NB4 (cell line): ENCODE results near the gene TLE3.

Experiments used
- DNase-seq: peaks from one replicate; pipeline ENCODE4 v3.0.0; 2010; ENCODE audit warnings: low read depth
- H3K4me3 ChIP-seq: one replicate; pipeline ENCODE4 v1.5.1; 2011; ENCODE audit warnings: mild to moderate bottlenecking, low read depth, low read length, moderate library complexity
- MYC ChIP-seq: IDR thresholded peaks from 2 replicates; pipeline ENCODE4 v1.6.1; 2011; ENCODE audit warnings: low read depth, low read length
- POLR2A ChIP-seq: IDR thresholded peaks from 2 replicates; pipeline ENCODE4 v1.6.1; 2011; ENCODE audit warnings: mild to moderate bottlenecking; ENCODE audit not compliant: insufficient read length; ENCODE audit errors: extremely low read depth
- TF ChIP-seq, protein P1 (sequence below): IDR thresholded peaks from 2 replicates; pipeline ENCODE4 v1.6.1; 2011; ENCODE audit warnings: low read depth, low read length
- TF ChIP-seq, protein P2 (sequence below): IDR thresholded peaks from one replicate; pipeline ENCODE4 v1.5.1; 2012; ENCODE audit warnings: low read depth, low read length

Gene TLE3

DNA sequence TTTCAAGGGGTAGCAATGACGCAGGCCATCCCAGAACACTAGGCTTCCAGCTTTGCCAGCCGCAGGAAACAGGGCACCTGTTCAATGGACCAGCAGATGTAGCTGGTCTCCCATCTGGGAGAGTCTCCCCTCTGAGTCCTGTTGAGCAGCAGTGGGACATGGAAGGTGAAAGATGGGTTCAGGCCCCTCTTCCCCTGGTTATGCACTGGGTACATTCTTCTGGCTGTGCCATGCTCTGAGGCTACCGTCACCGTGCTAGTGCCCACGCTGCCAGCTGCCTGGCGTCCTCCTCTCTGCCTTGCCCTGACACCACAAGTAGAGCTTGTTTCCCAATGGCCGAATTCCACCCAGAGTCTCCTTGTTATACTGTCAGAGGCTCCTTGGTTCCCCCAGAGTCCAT is 63.1 kb downstream of the TLE3 start:
- no peak for DNase-seq

DNA sequence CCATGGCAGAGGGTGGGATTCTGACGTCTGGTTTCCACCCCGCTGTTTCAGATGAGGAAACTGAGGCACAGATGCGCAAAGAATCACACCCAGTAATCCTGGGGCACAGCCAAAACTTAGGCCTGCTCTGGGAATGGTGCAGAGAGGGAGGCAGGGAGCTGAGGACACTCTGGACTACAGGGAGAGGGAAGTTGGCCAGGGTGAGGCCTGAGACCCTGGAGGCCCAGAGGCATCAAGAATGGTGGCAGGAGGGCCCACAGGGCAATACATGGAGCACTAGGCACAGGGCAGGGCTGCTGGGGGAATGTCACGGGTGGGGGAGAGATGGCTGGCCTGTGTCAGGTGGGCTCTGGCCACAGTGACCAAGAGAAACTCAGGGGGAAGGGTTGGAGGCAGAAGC is 63.6 kb downstream of the TLE3 start:
- TF ChIP-seq MYC = no peak
- TF ChIP-seq POLR2A = no peak
- TF ChIP-seq, protein P1, sequence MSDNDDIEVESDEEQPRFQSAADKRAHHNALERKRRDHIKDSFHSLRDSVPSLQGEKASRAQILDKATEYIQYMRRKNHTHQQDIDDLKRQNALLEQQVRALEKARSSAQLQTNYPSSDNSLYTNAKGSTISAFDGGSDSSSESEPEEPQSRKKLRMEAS = no peak
- TF ChIP-seq, protein P2, sequence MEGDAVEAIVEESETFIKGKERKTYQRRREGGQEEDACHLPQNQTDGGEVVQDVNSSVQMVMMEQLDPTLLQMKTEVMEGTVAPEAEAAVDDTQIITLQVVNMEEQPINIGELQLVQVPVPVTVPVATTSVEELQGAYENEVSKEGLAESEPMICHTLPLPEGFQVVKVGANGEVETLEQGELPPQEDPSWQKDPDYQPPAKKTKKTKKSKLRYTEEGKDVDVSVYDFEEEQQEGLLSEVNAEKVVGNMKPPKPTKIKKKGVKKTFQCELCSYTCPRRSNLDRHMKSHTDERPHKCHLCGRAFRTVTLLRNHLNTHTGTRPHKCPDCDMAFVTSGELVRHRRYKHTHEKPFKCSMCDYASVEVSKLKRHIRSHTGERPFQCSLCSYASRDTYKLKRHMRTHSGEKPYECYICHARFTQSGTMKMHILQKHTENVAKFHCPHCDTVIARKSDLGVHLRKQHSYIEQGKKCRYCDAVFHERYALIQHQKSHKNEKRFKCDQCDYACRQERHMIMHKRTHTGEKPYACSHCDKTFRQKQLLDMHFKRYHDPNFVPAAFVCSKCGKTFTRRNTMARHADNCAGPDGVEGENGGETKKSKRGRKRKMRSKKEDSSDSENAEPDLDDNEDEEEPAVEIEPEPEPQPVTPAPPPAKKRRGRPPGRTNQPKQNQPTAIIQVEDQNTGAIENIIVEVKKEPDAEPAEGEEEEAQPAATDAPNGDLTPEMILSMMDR = no peak
- no peak overlapping the region for H3K4me3 ChIP-seq
- no peak for DNase-seq

More for the DNA sequence above, 63.1 kb downstream of the TLE3 start:
- no peak overlapping the region for H3K4me3 ChIP-seq
- TF ChIP-seq POLR2A = no peak
- TF ChIP-seq MYC = no peak
- TF ChIP-seq, protein P2 = no peak
- TF ChIP-seq, protein P1 = no peak

DNA sequence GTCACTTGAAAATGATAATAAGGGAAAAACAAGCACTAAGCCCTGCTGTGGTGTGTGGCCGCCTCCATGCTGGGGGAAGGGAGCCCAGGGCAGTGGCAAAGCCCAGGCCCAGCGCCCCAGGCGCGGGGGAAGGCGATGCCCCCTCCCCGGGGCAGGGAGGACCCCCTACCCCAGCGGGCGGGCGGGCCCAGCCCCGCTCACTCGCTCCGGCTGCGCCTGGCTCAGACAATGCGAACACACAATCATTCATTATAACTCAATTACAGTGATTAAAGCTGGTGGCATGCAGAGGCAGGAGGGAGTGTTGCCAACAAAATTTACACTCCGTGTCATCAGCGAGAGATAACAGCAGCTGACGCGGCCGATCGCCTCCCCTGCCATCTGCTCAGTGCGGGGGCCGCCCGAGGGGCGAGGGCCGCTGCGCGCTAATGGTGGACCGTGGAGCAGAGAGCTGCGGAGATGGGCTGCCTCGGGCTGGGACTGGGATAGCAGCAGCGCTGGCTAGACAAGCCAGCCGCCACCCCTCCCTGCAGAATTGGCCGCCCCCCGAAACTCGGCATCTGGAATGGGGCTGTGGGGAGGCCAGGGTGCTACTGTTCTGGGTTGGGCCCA is 64.1 kb downstream of the TLE3 start:
- DNase-seq = no peak
- H3K4me3 ChIP-seq = no peak overlapping the region
- TF ChIP-seq, protein P1 = no peak

DNA sequence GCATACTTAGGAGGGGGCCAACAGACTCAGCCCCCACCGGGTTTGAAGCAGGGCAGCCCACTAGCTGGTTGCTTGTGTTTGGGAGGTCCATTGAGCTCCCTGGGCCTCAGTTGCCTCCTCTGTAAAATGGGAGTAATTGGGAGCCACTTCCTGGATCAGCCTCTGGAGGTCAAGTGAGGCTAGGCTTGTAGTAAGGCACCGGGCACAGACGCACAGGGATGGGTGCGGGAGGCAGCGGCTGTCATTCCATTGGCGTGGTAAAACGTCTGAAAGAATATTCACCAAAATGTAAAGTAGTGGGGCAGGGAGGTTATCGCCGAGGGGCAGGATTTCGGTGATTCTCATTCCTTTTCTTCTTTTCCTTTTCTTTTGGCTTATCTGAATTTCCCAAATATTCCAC is 64.6 kb downstream of the TLE3 start:
- no peak for DNase-seq
- TF ChIP-seq POLR2A = no peak
- no peak for TF ChIP-seq MYC
- TF ChIP-seq, protein P2 = no peak
- H3K4me3 ChIP-seq = no peak overlapping the region

DNA sequence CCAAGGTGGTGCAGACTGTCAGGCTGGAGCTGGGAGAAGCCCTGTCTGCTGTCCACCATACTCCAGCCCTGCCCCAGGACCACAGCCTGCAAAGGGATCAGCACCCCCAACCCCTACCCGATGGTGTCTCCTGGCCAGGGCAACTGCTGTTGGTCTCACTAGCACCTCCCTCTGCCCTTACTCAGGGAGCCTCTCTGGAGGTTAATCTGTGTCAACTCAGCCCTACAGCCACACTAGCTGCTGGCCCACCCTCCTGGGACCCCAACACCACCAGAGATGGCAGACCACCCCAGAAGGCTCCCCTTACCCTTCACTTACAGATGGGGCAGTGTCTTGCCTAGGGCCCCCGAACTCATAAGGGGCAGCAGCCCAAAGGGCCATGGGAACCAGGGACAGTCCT is 65.2 kb downstream of the TLE3 start:
- no peak for TF ChIP-seq MYC
- TF ChIP-seq POLR2A = no peak
- TF ChIP-seq, protein P2 = no peak
- TF ChIP-seq, protein P1 = no peak
- no peak overlapping the region for H3K4me3 ChIP-seq
- DNase-seq = no peak

DNA sequence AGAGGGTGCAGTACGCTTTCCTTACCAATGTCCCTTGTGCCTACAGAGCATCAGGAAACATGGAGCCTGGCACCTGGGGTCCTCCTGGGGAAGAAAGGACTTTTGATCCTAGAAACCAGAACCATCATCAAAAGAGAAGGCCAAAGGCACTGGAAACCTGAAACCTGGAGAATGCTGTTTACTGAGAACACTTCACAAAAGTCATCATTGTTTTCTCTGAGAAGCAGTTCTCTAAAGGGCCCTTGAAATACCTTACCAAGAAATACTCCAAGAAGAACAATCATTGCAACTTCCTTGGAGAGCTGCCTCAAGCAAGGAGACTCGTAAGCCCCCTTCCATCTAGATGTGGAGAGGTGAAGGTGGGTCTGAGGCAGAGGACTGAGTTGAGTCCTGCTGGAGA is 66.0 kb downstream of the TLE3 start:
- no peak overlapping the region for H3K4me3 ChIP-seq
- DNase-seq = no peak
- TF ChIP-seq, protein P2 = no peak
- no peak for TF ChIP-seq MYC
